HFFc6 (cell line): ENCODE results near the gene FECH. TPM values are rescaled to one million over a fixed set of nuclear protein-coding genes. Genes with fewer than 3 reads are reported as not detected.

Experiments used
- DNase-seq: peaks from one replicate; pipeline ENCODE4 v3.0.0-alpha.2; 2018
- H3K27ac Mint-ChIP-seq: 2 replicates; pipeline ENCODE4 v1.8.0; 2020; ENCODE audit warnings: mild to moderate bottlenecking, mixed read lengths
- H3K27me3 Mint-ChIP-seq: 2 replicates; pipeline ENCODE4 v1.8.0; 2021; ENCODE audit warnings: mild to moderate bottlenecking, moderate library complexity, mixed read lengths; ENCODE audit not compliant: insufficient read depth
- H3K36me3 Mint-ChIP-seq: 2 replicates; pipeline ENCODE4 v1.8.0; 2021; ENCODE audit warnings: low read depth, mixed read lengths
- H3K4me1 Mint-ChIP-seq: 2 replicates; pipeline ENCODE4 v1.8.0; 2020; ENCODE audit warnings: low read depth, mixed read lengths
- H3K4me3 Mint-ChIP-seq: 2 replicates; pipeline ENCODE4 v1.8.0; 2020; ENCODE audit warnings: mild to moderate bottlenecking, moderate library complexity, mixed read lengths
- H3K9me3 Mint-ChIP-seq: 2 replicates; pipeline ENCODE4 v1.8.0; 2020; ENCODE audit warnings: mild to moderate bottlenecking, mixed read lengths
- CTCF ChIP-seq: fragments of 200-600 bp; sonication (generic); IDR thresholded peaks from 2 replicates; pipeline ENCODE4 v1.5.0; 2021; ENCODE audit warnings: antibody characterized with exemption, mild to moderate bottlenecking
- total RNA-seq, 6 experiments: library from RNA; stranded (reverse); fragmentation: NEBNext Ultra II Directional; extraction: Animal tissue kit (Norgen Biotek cat#: 25700); gene quantifications; 2 replicates in 1 of 6; 3 replicates in 5 of 6; pipeline ENCODE4 v1.2.3, GENCODE V29; 2021

The FECH gene
- total RNA-seq, 6 experiments from 2014 or later: 28.7 to 38.3 (median 33.9) TPM

DNA sequence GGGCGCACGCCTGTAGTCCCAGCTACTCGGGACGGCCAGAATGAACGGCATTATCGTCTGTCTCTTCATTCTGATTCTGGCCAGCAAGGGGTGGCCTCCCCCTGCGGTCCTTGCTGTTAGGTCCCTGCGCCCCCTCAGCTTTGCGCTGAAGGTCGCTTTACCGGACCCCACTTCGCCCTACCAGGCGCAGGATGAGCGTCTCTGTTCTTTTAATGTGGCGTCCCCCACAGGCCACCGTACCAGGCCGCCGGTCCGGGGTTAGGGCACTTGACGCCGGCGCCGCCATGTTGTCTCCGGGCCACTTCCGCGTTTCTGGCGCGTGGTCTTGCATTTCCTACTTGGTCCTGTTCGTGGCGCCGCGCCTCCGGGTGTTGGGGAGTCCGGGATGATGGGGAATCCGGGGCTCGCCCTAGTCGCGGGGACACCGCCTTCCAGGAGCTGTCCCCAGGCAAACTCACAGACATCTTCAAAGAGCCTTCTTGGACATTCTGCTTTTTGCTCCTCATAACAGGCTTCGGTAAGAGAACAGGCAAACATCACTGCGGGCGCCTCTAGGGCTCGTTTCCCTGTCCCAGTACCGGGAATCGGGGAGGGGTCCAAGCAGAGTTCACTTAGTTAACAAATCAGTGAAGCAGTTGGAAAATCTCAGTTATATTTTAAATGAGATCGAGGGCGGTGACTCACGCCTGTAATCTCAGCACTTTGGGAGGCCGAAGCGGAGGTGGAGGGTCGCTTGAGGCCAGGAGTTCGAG lies 43.7 kb upstream of the FECH start:
- Mint-ChIP-seq H3K27ac (peak overlapping the region; percentile 97), H3K27me3 (peaks cover 2% of the 10 kb centered on the region; the same call in 1 of the 2 replicates), H3K4me3 (peak overlapping the region; percentile 92), H3K36me3 (no peaks in the 10 kb centered on the region), H3K9me3 (no peaks in the 10 kb centered on the region), H3K4me1 (peaks cover 38% of the 10 kb centered on the region)
- DNase-seq: peak; percentile 96
- TF ChIP-seq CTCF: peak; percentile 81

- no peak for DNase-seq
- Mint-ChIP-seq H3K4me1 (peaks cover 42% of the 10 kb centered on the region), H3K27me3 (peaks cover 2% of the 10 kb centered on the region), H3K36me3 (no peaks in the 10 kb centered on the region), H3K9me3 (no peaks in the 10 kb centered on the region), H3K4me3 (peak overlapping the region; percentile 92), H3K27ac (peak overlapping the region; percentile 42; the same call in 1 of the 2 replicates)
- no peak for TF ChIP-seq CTCF
Observed at GRCh38 chr18:57629422-57629821, 42.9 kb upstream of the FECH start.

- Mint-ChIP-seq H3K9me3 (no peaks in the 10 kb centered on the region), H3K4me1 (peaks cover 42% of the 10 kb centered on the region), H3K36me3 (no peaks in the 10 kb centered on the region), H3K4me3 (no peak overlapping the region), H3K27me3 (peaks cover 4% of the 10 kb centered on the region), H3K27ac (peak overlapping the region; percentile 20)
- peak; percentile 28 for DNase-seq
- no peak for TF ChIP-seq CTCF
Observed at GRCh38 chr18:57627488-57627887, 41.0 kb upstream of the FECH start.

DNA sequence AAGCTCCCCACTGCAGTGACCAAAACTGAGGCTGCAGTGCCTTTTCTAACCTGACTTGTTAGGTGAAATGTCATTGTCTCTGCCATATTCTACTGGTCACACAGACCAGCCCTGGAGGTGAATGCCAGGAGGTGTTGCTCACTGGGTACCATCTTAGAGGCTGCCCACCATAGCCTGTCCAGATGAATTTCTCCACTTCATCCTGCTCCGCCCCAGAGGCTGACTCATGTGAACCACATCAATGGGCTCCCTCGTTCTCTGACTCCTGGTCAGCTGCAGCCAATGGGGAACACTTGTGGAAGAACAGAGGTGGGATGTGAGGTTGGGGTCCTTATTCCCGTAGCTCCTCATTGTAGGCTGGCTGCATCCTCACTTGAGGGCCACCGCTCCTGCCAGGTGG lies 38.5 kb upstream of the FECH start:
- Mint-ChIP-seq H3K36me3 (no peaks in the 10 kb centered on the region), H3K4me1 (peaks cover 32% of the 10 kb centered on the region), H3K27me3 (peaks cover 5% of the 10 kb centered on the region), H3K4me3 (no peak overlapping the region), H3K9me3 (no peaks in the 10 kb centered on the region), H3K27ac (no peak overlapping the region; the same call in 1 of the 2 replicates)
- peak; percentile 31 for DNase-seq
- TF ChIP-seq CTCF: no peak

DNA sequence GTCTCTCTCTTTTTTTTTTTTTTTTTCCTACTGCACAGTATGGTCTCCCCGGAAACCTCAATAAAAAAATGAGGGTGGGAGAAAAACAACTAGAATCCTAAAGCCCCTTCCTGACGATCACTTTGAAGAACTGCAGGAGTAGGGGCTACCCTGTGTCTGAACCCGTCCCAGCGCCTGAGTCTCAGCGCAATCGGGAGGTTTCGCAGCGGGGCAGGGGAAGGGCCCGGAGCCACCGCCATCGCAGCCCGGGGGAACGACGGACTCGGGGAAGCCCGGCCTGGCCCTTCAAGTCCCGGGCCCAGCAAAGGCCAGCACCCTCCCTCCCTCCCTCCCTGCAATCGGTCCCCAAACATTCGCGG lies 34.7 kb upstream of the FECH start:
- peaks cover 20% of the 10 kb centered on the region for H3K4me1 Mint-ChIP-seq
- peak overlapping the region; percentile 94 for H3K27ac Mint-ChIP-seq
- no peaks in the 10 kb centered on the region for H3K36me3 Mint-ChIP-seq
- DNase-seq: no peak
- no peaks in the 10 kb centered on the region for H3K9me3 Mint-ChIP-seq
- H3K27me3 Mint-ChIP-seq: peaks cover 5% of the 10 kb centered on the region
- TF ChIP-seq CTCF: no peak
- peak overlapping the region; percentile 98 for H3K4me3 Mint-ChIP-seq
